Posterior cingulate gyrus (tissue), 11 donors: Measurements from ENCODE around the gene FLYWCH1.

Experiments
- DNase-seq, 10 donors: peaks; one replicate each; pipeline versions ENCODE4 v3.0.0 to v3.0.0-alpha.2; 2020 to 2021; ENCODE audit warnings: mixed read lengths in 3 of 10
- intact Hi-C: fragments of 100-400 bp; cut with DNase I; formaldehyde crosslinking; loops from one replicate; pipeline ENCODE4 v1.15.1; 2023

FLYWCH1 gene

GRCh38 chr16:2911638-2912329 lies at the start of gene FLYWCH1:
Gene FLYWCH1 (plus strand): TSS chr16:2911931. CDS start chr16:2929686, 17,755 bp downstream.
- intact Hi-C loops, result loop anchor here (5.0 kb wide), 1 partner anchor 71 kb away; the partner anchor contains the start of gene PKMYT1
- DNase-seq, result peak; percentile 96 to 100 (median 98)

- DNase-seq, result no peak
- intact Hi-C loops, result loop anchor here (5.0 kb wide), 1 partner anchor 88 kb away; the partner anchor contains the start of gene ELOB
Measured at GRCh38 chr16:2865651-2866050, 46.1 kb upstream of the FLYWCH1 start.

DNA sequence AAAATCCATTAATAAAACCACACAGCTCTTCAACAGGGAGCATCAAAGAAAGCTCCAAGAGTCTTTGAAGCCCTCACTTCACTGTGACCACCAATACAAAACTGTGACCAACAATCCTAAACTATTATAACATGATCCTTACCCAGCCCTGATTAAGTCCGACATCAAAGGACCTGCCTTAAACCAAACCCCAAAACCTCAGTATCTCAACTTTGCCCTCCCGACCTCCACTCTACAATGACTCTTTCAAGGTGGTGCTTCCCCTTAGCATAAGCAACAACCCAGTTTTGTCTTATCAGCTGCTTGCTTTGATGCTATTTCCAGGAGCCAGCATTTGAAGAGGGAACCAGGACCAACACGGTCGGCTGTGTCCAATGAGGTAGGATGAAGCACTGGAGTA lies 45.3 kb upstream of the FLYWCH1 start:
- no peak for DNase-seq
- intact Hi-C loops, result loop anchor here (5.0 kb wide), 1 partner anchor 89 kb away; the partner anchor contains the start of gene ELOB

- DNase-seq, result peak in 1 of 10 donors; percentile 3
- intact Hi-C loops, result loop anchor here (5.0 kb wide), 1 partner anchor 90 kb away; the partner anchor contains the start of gene ELOB
Measured at GRCh38 chr16:2867661-2867986, 44.1 kb upstream of the FLYWCH1 start.

DNA sequence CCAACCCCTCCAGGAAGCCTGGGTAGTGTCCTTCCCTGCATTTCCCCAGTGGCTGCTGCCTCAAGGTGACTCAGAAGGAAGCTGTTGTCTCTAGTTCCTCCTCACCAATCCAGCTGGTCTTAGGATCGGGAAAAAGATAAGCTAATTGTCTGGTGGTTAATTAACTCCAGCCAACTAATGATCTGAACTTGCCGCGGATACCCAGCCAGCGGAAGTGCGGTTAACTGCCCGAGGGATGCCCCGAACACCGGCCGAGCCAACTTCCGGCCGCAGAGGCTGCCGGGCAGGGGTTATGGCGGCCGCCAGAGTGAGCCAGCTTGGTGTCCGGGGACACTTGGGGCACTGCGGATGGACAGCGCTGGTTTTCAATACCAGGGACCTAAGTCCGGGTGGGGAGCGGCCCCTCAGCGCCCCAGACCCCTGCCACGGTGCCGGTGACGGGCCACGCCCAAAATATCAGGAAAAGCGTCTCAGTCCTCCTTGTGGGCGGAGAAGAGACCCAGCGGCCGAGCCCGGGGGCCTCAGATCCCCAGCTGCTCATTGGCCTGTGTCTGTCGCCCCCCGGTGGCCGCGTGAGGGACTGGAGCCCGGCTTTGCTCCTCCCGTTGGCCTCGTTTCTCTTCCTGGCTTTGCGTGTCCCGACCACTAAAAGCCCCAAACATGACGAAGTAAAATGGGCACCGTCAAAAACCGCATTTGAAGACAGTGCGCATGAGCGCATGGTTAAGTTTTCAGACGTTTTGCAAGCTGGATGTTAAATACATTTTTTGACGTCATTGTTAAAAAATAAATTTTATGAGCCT lies 43.5 kb upstream of the FLYWCH1 start:
- intact Hi-C loops, result loop anchor here (5.0 kb wide), 1 partner anchor 91 kb away; the partner anchor contains the start of gene ELOB
- peak; percentile 88 to 99 (median 94) for DNase-seq

DNA sequence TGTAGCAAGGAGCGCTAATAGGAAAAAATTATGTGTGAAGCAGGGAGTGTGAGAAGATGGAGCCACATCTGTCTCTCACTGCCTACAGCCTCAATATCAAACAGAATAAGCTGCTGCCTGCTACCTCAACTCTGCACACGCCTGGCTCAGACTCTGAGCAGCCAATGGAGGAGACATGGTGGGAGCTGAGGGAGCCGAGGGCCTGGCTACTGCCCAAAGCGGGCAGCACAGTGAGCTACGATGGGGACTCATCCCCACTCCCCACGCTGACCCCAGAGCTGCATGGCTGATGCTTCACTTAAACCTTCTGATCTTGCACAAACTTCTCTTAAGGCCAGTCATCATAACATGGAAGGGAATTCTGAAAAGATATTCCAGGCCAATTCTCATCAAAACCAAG lies 39.8 kb upstream of the FLYWCH1 start:
- no peak for DNase-seq
- intact Hi-C loops, result no loop called here

DNA sequence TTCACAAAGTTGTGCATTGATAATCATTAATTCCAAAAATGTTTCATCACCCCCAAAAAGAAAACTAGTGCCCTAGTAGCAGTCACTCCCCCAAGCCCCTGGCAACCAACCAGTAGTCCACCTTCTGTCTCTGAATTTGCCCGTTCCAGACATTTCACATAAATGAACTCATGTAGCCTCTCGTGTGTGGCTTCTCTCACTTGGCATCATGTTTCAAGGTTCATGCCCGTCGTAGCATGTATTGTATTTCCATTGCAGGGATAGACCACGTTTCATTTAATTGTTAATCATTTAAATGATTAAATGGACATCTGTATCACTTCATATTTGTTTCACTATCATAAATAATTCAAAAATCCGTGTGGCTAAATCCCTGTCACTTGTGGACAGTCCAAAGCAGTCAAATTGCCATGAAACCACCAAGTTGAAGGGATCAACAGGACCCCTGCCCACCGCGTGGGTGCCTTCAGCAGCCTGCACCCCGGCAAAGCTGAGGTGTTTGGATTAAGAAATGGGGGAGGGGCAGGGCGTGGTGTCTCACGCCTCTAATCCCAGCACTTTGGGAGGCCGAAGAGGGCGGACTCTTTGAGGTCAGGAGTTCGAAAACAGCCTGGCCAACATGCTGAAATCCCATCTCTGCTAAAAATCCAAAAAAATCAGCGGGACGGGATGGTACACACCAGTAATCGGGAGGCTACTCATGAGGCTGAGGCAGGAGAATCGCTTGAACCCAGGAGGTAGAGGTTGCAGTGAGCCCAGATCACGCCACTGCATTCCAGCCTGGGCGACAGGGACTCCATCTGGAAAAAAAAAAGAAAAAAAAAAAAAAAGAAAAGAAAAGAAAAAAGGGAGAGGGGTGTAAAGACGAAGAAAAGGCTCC lies 37.5 kb upstream of the FLYWCH1 start:
- intact Hi-C loops, result loop anchor here (2.0 kb wide), 1 partner anchor 45 kb away; no protein-coding TSS in a partner anchor
- DNase-seq, result no peak

GRCh38 chr16:2874912-2875362 lies 36.8 kb upstream of the FLYWCH1 start:
- DNase-seq, result peak; percentile 53 to 95 (median 68)
- intact Hi-C loops, result loop anchor here (2.0 kb wide), 1 partner anchor 44 kb away; no protein-coding TSS in a partner anchor

DNA sequence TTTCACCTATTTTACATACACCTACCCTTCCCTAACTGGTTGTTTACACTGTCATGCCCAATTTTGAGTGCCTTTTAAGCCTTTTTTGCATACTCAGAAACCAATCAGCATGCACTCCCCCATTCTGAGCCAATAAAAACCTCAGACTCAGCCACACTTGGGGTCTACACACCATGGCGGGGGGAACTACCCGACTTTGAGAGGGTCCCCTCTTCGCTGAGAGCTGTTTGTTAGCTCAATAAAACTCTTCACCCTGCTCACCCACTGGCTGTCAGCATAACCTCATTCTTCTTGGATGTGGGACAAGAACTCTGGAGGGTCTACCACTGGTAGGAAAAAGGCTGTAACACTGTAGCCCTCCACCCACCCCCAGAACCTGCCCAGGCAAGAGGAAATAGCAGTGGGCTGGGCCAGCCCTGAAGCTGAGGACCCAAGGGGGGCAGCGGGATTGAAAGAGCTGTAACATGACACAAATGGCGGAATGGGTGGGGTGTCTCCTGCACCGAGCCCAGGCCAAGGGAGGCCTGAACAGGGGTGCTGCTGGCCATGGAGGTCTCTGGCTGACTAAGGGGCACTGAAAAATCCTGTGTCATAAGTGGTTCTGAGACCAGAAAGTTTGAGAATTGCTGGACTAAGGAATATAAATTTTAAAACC lies 31.8 kb upstream of the FLYWCH1 start:
- intact Hi-C loops, result loop anchor here (5.0 kb wide), 1 partner anchor 103 kb away; the partner anchor contains the start of gene ELOB
- DNase-seq, result peak in 2 of 10 donors; percentile 47 to 50

- DNase-seq, result peak in 7 of 10 donors; percentile 15 to 88 (median 23)
- intact Hi-C loops, result loop anchor here (2.0 to 5.0 kb wide), 2 partner anchors 23 to 105 kb away; partner anchors contain the start of gene ELOB
Measured at GRCh38 chr16:2881783-2882649, 29.7 kb upstream of the FLYWCH1 start.

DNA sequence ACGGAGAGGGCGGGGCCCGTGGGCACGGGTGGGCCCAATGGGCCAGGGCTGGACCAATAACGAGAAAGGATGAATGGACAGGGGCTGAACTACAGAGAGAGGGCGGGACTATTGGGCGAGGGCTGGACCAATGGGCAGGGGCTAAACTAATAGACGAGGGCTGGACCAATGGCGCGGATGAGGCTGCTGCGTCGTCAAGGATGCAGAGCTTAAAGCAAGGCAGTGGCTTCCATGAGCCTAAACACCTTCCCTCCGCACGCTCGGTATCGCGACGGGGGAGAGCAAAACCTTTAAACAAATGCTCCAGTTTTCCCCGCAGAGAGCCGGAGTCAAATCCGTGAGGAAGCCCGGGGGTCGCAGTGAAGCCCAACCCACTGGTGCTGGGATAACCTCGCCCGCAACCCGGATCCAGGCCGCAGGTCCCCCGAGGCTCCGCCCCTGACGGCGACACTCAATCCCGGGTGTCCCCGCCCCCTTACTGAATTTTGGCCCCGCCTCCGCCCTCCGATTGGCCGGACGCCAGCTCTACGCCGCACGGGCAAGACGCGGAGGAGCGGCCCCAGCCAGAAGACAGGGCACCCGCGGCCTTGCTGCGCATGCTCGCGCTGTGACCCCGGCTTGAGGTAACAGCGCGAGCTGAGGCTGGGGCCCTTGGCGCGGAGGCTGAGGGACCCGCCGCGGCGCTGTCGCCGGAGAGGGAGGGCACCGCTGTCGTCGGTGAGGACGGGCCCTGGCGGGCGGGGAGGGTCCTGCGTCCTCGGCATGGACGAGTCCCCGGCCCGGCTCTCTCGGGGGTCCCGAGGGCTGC lies 28.9 kb upstream of the FLYWCH1 start, which contains the start of gene FLYWCH2:
TSS of gene FLYWCH2 (plus strand) at position 566 of the 808 bp plus-strand sequence. CDS start 13,235 bp downstream, outside the sequence.
- peak; percentile 98 to 100 (median 99) for DNase-seq
- intact Hi-C loops, result loop anchor here (2.0 to 5.0 kb wide), 2 partner anchors 22 to 106 kb away; partner anchors contain the start of gene ELOB

GRCh38 chr16:2883458-2883908 lies 28.2 kb upstream of the FLYWCH1 start:
- intact Hi-C loops, result loop anchor here (2.0 to 5.0 kb wide), 2 partner anchors 21 to 106 kb away; partner anchors contain the start of gene ELOB
- peak in 6 of 10 donors; percentile 18 to 88 (median 29) for DNase-seq

GRCh38 chr16:2884041-2884451 lies 27.7 kb upstream of the FLYWCH1 start:
- DNase-seq, result peak in 2 of 10 donors; percentile 51 to 61

GRCh38 chr16:2894231-2894630 lies 17.5 kb upstream of the FLYWCH1 start:
- intact Hi-C loops, result no loop called here
- DNase-seq, result peak in 3 of 10 donors; percentile 51 to 70 (median 55)

More at GRCh38 chr16:2884041-2884451, 27.7 kb upstream of the FLYWCH1 start:
- intact Hi-C loops, result loop anchor here (5.0 kb wide), 1 partner anchor 107 kb away; the partner anchor contains the start of gene ELOB

DNA sequence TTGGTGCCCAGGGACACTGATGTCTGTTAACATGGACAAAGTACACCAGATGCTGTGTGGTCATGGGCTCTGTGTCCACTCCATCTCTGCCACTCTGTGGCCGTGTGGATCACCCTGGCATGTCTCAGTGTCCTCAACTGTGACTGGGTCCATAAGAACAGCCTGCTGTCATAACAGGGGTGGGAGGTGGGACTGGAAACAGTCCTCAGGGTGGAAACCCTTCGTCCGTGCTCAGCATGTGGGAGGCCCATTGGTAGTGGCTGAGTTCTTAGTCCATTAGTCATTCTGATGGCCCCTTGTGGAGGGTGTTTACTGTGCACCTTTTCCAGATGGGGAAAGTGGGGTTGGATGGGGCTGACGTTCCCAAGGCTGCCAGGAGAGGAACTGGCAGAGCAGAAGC lies 15.9 kb upstream of the FLYWCH1 start:
- intact Hi-C loops, result no loop called here

GRCh38 chr16:2896480-2897010 lies 15.2 kb upstream of the FLYWCH1 start:
- intact Hi-C loops, result no loop called here
- peak in 2 of 10 donors; percentile 54 to 81 for DNase-seq

More for the DNA sequence above, 15.9 kb upstream of the FLYWCH1 start:
- DNase-seq, result peak in 1 of 10 donors; percentile 14
